ENCODE results near the gene IFNLR1. TPM values are rescaled to one million over a fixed set of nuclear protein-coding genes. Genes with fewer than 3 reads are reported as not detected.

IFNLR1 gene
- total RNA-seq, 1 experiment from 2014 or later: 9.6 TPM

GRCh38 chr1:24156542-24157260, 30.4 kb downstream of the IFNLR1 start:
- Histone ChIP-seq H3K14ac (ENCODE audit: insufficient read depth, low read length) (no peak overlapping the region), H3K79me1 (ENCODE audit: insufficient read depth, low read depth, low read length, poor library complexity, severe bottlenecking) (no peaks in the 10 kb centered on the region), H3K4ac (ENCODE audit: low read depth, low read length) (no peak overlapping the region), H2BK20ac (ENCODE audit: low read depth, low read length, poor library complexity, severe bottlenecking) (no peak overlapping the region), H3K79me2 (ENCODE audit: insufficient read depth, low read length) (no peaks in the 10 kb centered on the region), H3K9me3 (ENCODE audit: control insufficient read depth, low read depth, low read length) (no peaks in the 10 kb centered on the region), H4K20me1 (ENCODE audit: control insufficient read depth, insufficient read depth, insufficient read length) (no peaks in the 10 kb centered on the region), H2BK12ac (ENCODE audit: insufficient read length, low read depth, low read length) (no peak overlapping the region), H3K23me2 (ENCODE audit: insufficient read length, low read depth, low read length, poor library complexity, severe bottlenecking) (no peaks in the 10 kb centered on the region), H3K4me2 (ENCODE audit: insufficient read depth, insufficient read length, low read length) (no peak overlapping the region), H2BK5ac (ENCODE audit: insufficient read length, low read length) (no peak overlapping the region), H3T11ph (ENCODE audit: low read length) (no peak overlapping the region), H2AFZ (ENCODE audit: low read length) (no peak overlapping the region), H4K91ac (ENCODE audit: insufficient read length, low read depth, low read length) (no peak overlapping the region), H3K4me1 (ENCODE audit: insufficient read depth, low read length) (no peaks in the 10 kb centered on the region; the same call in 1 of the 2 replicates), H4K5ac (ENCODE audit: insufficient read length, low read depth, low read length) (no peak overlapping the region), H3K56ac (ENCODE audit: insufficient read length, low read depth, low read length) (no peak overlapping the region), H3K9ac (ENCODE audit: extremely low read depth, insufficient read length, low read length) (no peak overlapping the region), H3K18ac (ENCODE audit: insufficient read length, low read depth, low read length) (no peak overlapping the region), H2BK15ac (ENCODE audit: low read depth, low read length) (no peak overlapping the region), H3K27me3 (ENCODE audit: insufficient read depth, low read length) (no peaks in the 10 kb centered on the region), H2AK5ac (ENCODE audit: insufficient read length, low read length) (no peak overlapping the region), H4K8ac (replicated peaks; ENCODE audit: insufficient read length, low read depth, low read length) (no peak overlapping the region), H3K23ac (ENCODE audit: insufficient read length, low read depth, low read length) (no peak overlapping the region), H3K27ac (ENCODE audit: insufficient read length, low read depth, low read length) (no peak overlapping the region), H2BK120ac (ENCODE audit: low read depth, low read length, poor library complexity, severe bottlenecking) (no peak overlapping the region)
- DNase-seq: no peak
- no peak overlapping the region for H3K4me3 Mint-ChIP-seq
- H3K27me3 Mint-ChIP-seq (ENCODE audit: low read depth): no peaks in the 10 kb centered on the region; the same call in 1 of the 2 replicates
- H3K36me3 Mint-ChIP-seq (ENCODE audit: insufficient read depth in 1 of 3, low read depth in 3 of 3): peaks cover 7 to 42% (median 32%) of the 10 kb centered on the region in 3 experiments
- no peaks in the 10 kb centered on the region for H3K9me3 Mint-ChIP-seq
- peaks cover 30 to 33% of the 10 kb centered on the region in 2 experiments for H3K4me1 Mint-ChIP-seq
- TF ChIP-seq CTCF (conservative IDR thresholded peaks at IDR 0.05): no peak
- peak overlapping the region in 2 of 3 experiments; percentile 48 to 66; a peak in 1 of 7 replicates for H3K27ac Mint-ChIP-seq
- WGBS (ENCODE audit: extremely low coverage, insufficient read length, low lambda C conversion rate): no CpG with 5 or more reads among the region's 18 CpGs

Data from H9 (cell line).